Measurements from ENCODE around the gene NEURL2.
A peak's percentile ranks its signal among the peaks of the same experiment; 100 is the strongest.
"Not testable (repeated sequence)": the region's sequence is repeated elsewhere in the genome, so short reads cannot be mapped to it uniquely, and the experiment has no call there.

The NEURL2 gene

DNA sequence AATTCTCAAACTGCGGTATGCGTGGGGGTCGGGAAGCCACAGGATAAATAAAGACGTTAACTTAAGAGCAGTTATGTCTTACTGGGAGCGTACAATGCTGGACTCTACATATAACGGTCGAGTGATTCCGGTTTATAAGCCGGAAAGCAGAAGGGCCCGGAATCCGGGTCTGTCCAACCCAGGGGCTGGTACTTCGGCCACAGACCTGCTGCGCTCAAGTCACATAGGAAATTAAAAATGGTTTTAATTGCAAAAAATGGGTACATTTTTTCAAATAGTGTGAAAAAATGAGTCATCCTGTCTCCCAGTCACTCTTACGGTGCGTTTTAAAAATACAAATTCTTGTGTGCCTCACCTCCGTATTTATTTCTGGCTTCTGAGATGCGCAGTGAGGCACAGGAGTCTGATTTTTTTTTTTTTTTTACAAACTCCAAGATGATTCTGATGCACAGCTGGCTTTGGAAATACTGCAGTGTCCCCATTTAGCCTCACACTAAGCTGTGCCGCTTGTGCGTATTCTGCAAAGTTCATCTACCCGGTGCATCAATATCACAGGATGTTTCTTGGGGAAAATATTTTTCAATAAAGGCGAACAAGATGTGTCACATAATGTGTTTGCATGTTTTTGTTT lies 44.5 kb upstream of the NEURL2 start:
- DNase-seq, result no peak
- Histone ChIP-seq H3K36me3 (replicated peaks) (peaks cover 17% of the 10 kb centered on the region), H3K4me3 (ENCODE audit: low read depth, low read length) (peak overlapping the region; percentile 70), H3K27me3 (replicated peaks) (no peaks in the 10 kb centered on the region), H3K27ac (peak overlapping the region; percentile 97)
- in situ Hi-C loops (cut with HindIII; ENCODE audit: low pct_ligation_motif_present, low sequenced_read_pairs), result no loop called here
- TF ChIP-seq, protein P1, sequence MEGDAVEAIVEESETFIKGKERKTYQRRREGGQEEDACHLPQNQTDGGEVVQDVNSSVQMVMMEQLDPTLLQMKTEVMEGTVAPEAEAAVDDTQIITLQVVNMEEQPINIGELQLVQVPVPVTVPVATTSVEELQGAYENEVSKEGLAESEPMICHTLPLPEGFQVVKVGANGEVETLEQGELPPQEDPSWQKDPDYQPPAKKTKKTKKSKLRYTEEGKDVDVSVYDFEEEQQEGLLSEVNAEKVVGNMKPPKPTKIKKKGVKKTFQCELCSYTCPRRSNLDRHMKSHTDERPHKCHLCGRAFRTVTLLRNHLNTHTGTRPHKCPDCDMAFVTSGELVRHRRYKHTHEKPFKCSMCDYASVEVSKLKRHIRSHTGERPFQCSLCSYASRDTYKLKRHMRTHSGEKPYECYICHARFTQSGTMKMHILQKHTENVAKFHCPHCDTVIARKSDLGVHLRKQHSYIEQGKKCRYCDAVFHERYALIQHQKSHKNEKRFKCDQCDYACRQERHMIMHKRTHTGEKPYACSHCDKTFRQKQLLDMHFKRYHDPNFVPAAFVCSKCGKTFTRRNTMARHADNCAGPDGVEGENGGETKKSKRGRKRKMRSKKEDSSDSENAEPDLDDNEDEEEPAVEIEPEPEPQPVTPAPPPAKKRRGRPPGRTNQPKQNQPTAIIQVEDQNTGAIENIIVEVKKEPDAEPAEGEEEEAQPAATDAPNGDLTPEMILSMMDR (IDR thresholded peaks at IDR 0.05; ENCODE audit: low read depth, low read length, missing control alignments), result no peak

DNA sequence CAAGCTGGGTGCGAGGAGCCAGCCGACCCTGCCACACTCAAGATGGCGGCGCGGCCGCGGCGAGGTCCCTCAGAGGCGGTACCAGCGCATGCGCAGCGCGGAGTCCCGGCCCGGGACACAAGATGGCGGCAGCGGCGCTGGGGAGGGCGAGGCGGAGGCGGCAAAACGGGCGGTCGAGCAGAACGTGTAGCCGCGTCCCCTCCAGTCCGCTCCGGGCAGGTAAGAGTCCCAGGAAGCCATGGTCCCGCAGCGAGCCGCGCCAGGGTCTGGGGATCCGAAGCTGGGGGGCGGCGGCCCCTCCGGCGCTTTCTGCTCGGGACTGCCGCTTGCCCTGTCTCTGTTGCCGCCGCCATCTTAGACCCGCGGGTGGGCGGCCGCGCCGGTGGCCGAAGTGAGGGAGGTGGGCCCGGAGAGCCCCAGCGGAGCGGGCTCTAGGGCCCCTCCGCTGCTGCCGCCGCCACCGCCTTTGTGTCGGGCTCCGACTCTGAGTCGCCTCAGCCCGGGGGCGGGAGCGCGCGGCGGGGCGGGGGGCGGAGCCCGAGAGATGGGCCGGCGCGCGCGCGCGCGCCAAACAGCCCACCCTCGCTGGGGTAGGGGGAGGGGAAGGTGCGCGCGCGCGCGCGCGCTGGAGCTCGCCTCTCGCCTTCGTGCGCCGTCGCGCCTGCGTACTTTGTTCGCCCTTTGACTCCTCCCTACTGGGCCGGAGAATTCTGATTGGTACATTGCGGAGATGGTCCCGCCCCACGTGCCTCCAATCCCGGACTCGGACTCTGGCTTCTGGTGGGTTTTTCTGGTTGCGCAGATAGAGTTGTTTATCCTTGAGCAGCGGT lies 43.8 kb upstream of the NEURL2 start, which contains the start of gene PCIF1:
PCIF1 (plus strand) TSS at position 98 of the 830 bp plus-strand sequence. CDS start 4,317 bp downstream, outside the sequence.
- peak; percentile 98 for DNase-seq
- Histone ChIP-seq H3K36me3 (replicated peaks) (peaks cover 12% of the 10 kb centered on the region), H3K4me3 (ENCODE audit: low read depth, low read length) (peak within 1 kb of the TSS; percentile 97), H3K27me3 (replicated peaks) (no peaks in the 10 kb centered on the region), H3K27ac (peak within 1 kb of the TSS; percentile 97)
- in situ Hi-C loops (cut with HindIII; ENCODE audit: low pct_ligation_motif_present, low sequenced_read_pairs), result no loop called here
- TF ChIP-seq, protein P1 (IDR thresholded peaks at IDR 0.05; ENCODE audit: low read depth, low read length, missing control alignments), result no peak

DNA sequence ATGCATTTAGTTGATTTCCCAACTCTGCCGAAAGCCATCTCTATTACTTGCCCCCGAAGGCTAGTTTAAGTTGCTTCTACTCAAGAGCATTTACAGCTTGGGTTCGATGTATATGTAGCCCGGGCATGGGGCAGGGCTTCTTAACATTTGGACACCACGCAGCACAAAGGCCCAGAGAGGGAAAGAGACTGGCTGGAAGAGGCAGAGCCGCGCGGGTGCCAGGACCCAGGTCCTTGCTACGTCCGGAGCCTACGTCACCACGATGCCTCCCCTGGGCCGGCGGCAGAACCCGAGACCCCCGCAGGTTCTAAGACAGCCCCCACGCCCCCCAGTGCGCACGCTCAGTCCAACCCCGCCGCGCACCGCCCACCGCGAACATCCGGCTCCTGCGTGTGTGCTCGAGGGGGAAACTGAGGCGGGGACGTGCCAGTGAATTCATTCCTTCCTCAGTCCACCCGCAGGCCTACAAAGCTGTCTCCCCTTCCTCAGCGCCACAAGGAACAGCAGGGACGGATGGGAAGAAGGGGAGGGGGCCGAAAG lies 43.1 kb upstream of the NEURL2 start:
- TF ChIP-seq, protein P1 (IDR thresholded peaks at IDR 0.05; ENCODE audit: low read depth, low read length, missing control alignments), result no peak
- Histone ChIP-seq H3K36me3 (replicated peaks) (peaks cover 7% of the 10 kb centered on the region), H3K4me3 (ENCODE audit: low read depth, low read length) (peak overlapping the region; percentile 97), H3K27me3 (replicated peaks) (no peaks in the 10 kb centered on the region), H3K27ac (peak overlapping the region; percentile 97)
- in situ Hi-C loops (cut with HindIII; ENCODE audit: low pct_ligation_motif_present, low sequenced_read_pairs), result no loop called here
- no peak for DNase-seq

DNA sequence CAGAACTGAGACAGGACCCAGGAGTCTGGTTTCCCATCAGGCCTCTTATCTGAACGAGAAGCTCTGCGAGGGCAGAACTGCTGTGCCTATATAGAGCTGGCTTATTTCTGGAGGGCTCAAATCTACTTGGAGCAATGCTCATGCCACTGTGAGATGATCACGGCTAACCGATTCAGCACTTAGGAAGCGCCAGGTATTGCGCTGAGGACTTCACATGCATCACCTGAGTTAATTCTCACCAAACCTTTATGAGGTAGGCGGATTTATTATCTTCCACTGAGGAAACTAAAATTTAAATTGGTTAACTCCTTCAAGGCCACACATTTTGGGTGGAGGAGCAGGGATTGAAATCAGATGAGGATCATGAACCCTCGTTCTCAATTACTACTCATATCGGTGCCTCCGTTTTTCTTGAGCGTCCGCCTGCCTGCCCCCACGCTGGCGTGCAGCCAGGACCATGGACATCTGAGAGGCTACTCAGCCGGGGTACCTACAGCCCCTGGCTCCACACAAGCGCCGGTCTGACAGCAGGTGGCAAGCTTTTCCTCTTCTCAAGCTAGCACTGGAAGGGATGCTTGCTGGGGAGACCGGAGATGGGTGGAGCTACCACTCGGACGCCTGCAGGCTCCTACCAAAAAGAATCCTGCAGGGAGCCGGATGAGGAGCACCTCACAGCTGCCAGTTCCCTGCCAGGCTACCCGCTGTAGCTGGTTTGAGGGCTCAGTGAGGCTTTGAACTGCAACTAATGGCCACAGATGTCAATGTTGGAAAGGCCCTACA lies 42.4 kb upstream of the NEURL2 start:
- TF ChIP-seq, protein P1 (IDR thresholded peaks at IDR 0.05; ENCODE audit: low read depth, low read length, missing control alignments), result peak; percentile 60
- no peaks in the 10 kb centered on the region for H3K27me3 ChIP-seq (replicated peaks)

DNA sequence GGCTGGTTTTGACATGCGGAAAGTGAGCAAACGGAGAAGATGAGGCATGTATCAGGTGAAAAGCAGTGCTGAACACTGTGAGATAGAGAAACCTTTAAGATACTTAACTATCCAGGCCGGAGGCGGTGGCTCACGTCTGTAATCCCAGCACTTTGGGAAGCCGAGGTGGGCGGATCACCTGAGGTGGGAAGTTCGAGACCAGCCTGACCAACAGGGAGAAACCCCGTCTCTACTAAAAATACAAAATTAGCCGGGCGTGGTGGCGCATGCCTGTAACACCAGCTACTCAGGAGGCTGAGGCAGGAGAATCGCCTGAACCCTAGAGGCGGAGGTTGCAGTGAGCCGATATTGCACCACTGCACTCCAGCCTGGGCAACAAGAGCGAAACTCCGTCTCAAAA lies 40.7 kb upstream of the NEURL2 start:
- in situ Hi-C loops (cut with HindIII; ENCODE audit: low pct_ligation_motif_present, low sequenced_read_pairs); H3K4me3 ChIP-seq (ENCODE audit: low read depth, low read length); H3K36me3 ChIP-seq (replicated peaks); H3K27ac ChIP-seq; DNase-seq; H3K27me3 ChIP-seq (replicated peaks): not testable (repeated sequence)

More for the DNA sequence above, 42.4 kb upstream of the NEURL2 start:
- Histone ChIP-seq H3K36me3 (replicated peaks) (peaks cover 5% of the 10 kb centered on the region), H3K4me3 (ENCODE audit: low read depth, low read length) (peak overlapping the region; percentile 97), H3K27ac (peak overlapping the region; percentile 97)
- peak; percentile 62 for DNase-seq
- in situ Hi-C loops (cut with HindIII; ENCODE audit: low pct_ligation_motif_present, low sequenced_read_pairs), result no loop called here

Data from brain microvascular endothelial cell (primary cell).